GM18873 (cell line): ENCODE measurements around the gene HNRNPA2B1.
"Not testable (repeated sequence)": the region's sequence is repeated elsewhere in the genome, so short reads cannot be mapped to it uniquely, and the experiment has no call there.

Experiments
- ATAC-seq: cut with Tn5 transposase; IDR thresholded peaks from one replicate; pipeline ENCODE4 v1.9.1; 2021; ENCODE audit warnings: mild to moderate bottlenecking, moderate library complexity, moderate number of reproducible peaks; ENCODE audit not compliant: unreplicated experiment, low FRiP score

Gene HNRNPA2B1

DNA sequence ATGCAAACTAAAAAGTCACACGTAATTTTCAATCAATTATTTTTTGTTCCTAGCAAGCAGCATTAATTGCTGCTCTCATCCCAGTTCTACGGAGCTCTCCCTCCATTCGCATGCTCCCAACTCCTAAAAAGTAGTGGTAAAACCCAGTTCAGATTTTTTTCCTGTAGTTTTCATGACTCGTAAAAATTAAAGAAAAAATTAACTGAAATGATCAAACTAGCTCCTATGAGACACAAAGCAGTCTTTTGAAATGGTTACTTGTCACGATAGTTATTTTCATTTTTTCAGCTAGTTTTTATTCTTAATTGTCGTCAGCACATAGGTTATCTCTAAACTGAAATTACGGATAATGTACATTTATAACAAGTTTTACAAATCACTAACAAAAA lies 1.8 kb downstream of the HNRNPA2B1 start:
- no peak for ATAC-seq

DNA sequence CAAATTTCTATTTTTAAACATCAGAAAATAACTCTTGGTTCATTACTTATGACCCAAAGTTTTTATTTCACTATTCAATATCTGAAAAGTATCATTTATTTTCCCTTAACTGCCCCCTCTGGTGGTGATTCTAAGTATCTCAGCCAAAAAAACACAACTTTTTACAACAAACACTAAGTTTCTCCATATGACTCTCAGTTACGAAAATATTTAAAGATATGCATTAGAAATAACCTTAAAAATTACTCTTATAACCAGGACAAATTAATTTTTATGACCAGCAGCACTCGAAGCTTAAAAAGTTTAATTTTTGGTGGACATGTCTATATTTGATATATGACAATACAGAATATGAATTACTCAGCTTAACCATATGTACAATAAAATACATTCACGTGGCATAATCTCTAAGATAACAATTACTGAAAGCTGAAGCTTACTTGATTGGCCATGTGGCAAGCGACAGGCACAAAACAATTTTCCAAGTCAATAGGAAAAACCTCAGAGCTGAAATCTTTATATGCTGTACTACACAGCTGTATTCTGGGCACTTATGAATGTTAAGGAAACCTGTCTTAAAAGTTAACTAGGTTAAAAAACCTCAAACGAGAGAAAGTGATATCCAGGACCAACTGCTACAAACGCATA lies 2.3 kb downstream of the HNRNPA2B1 start:
- ATAC-seq: no peak

DNA sequence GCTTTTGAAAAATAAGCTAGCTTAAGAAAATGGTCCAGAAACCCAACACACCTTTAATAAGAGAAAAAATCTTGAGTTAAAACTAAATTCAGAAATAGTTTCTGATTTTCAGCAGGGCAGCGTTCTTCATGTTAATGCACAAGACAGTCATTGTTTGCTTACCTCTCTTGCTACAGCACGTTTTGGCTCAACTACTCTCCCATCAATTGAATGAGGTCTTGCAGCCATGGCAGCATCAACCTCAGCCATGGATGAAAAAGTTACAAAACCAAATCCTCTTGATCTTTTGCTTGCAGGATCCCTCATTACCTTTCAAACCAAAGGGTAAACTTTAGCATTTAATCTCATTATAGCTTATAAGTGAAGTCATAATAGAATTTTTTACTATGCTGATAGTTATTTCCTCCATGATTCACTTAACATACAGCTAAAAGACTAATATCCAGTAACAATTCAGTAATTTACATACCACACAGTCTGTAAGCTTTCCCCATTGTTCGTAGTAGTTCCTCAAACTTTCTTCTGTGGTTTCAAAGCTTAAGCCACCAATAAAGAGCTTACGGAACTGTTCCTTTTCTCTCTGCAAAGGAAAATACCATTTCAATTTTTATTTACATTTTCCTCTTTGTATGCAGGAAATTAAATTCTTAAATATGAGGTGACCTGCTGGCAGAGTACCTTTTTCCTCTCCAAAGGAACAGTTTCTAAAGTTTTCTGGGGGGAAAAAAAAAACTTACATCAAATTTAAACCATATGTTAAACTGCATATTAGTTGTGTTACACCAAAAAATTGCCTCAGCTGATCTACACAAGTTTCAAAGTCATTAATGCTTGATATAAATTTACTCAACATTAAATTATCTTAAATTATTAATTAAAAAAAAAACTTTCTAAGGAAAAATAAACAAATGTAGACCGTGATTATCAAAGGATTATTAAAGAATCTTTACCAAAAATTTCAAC lies 3.1 kb downstream of the HNRNPA2B1 start:
- no peak for ATAC-seq

GRCh38 chr7:26195867-26196657 lies 4.5 kb downstream of the HNRNPA2B1 start:
- ATAC-seq: no peak

- no peak for ATAC-seq
Observed at GRCh38 chr7:26195182-26195581, 5.4 kb downstream of the HNRNPA2B1 start.

- ATAC-seq: not testable (repeated sequence)
Observed at GRCh38 chr7:26194764-26195163, 5.8 kb downstream of the HNRNPA2B1 start.

DNA sequence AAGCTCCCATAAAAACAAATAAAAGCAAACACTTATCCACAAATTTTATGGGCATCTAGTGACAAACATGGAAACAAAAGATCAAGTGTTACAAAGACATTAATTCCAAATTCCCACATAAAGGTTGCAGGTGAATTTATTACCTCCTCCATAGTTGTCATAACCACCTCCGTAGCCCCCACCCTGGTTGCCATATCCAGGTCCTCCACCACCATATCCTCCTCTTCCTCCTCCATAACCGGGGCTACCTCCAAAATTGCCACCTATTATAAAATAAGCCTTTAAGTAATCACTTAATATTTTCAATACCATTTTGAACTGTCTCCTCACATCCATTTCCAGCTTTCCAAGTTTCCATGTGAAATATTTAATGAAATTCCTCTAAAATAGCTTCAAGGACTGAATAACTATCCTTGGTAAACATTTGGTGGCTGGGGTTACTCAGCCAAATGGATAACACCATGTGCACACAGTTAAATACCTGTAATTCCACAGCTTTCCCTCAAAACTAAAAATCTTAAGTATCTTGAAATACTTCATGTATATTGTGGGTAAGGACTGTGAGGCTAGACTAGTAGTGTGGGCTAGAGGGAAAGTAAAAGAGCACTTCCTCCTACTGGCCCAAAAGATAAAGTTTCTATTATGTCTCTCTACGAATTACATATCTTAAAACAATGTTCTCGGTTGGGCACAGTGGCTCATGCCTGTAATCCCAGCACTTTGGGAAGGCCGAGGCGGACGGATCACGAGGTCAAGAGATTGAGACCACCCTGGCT lies 6.9 kb downstream of the HNRNPA2B1 start:
- ATAC-seq: no peak

DNA sequence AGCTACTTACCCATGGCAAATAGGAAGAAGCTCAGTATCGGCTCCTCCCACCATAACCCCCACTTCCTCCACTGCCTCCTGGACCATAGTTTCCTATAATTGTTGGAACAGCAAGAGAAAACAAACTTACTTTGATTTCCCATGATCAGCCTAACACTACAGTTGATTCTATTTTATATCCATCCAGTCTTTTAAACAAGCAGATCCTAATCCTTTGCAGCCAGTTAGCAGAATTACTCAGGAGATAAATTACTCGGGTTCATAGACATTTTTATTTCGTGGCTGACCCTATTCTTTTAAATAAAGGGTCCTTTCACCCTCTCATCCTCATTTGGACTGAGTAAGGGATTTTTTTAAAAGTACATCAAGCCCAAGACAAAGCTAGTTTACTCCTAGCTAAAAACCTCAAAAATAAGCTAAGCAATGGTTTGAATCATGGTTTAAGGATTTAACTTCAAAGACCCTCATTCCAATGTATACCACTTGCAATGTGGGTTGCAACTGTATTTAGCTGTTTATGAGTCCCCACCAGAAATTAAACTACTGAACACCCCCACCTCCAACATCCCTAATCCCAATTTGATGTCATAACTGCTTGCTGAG lies 8.0 kb downstream of the HNRNPA2B1 start:
- no peak for ATAC-seq

DNA sequence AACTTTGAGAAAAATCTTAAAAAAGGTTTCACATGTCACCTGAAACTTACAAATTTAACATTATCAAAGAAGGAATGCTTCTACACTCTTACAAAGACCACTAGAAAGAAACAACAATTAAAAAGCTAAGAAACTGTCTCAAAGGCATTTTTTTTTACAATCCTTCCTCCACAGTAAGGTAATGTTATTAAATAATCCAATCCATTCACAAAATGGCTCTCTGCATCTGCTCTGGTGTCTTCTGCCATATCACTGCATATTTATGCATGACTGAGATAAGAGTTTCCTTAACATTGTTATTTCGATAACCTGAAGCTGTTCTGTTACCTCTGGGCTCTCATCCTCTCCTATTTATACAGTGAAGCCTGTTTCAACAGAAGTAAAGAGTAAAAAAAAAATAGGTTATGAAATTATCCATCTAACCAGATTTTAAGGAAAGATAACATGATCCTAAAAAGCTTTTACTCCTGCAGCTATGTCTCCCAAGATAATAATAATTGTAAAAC lies 8.5 kb downstream of the HNRNPA2B1 start:
- ATAC-seq: no peak

GRCh38 chr7:26191233-26191973 lies 9.1 kb downstream of the HNRNPA2B1 start:
- no peak for ATAC-seq

GRCh38 chr7:26190417-26190869 lies 10.1 kb downstream of the HNRNPA2B1 start:
- ATAC-seq: no peak

DNA sequence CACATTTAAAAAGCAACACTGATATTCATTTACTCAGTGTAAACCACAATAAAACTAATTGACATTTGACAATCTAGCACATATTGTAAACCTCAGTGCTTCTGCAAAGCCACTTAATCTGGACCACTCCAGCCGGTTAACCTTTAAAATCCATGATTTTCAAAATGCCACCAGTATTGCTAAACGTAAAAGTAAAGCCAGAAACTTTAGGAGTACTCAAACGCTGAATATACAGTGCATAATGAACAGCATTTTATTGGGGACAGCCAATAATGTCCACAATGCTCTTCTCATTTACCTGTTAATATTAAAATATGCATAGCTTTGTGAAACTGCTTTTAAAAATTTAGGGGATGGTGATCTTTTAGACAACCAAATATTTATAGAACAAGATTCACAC lies 10.8 kb downstream of the HNRNPA2B1 start:
- no peak for ATAC-seq

DNA sequence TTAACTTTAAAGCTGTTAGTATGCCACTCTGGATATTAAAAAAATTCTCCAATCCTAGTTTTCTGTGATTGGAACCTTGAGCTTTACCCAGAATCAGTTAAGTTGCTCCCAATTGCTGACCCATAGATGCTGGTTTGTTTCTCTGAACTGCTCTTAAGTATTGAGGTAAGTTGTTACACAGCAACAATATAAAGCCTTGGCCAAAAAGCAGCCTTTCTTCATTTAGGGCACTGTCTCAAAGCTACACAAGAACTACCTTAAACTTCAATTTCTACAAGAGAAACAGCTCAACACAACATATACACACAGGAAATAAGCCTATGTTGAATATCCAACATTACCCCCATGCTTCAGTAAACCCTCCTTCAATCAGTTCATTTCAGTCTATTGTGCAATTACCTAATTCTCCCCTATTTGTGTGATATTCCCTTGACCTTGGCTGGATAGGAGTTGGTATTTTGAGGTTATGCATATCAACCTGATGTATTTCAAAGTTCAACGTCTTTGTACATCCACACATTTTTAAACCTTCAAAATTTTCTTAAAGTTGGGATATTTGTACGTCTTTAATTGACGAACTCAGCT lies 11.5 kb downstream of the HNRNPA2B1 start:
- no peak for ATAC-seq

DNA sequence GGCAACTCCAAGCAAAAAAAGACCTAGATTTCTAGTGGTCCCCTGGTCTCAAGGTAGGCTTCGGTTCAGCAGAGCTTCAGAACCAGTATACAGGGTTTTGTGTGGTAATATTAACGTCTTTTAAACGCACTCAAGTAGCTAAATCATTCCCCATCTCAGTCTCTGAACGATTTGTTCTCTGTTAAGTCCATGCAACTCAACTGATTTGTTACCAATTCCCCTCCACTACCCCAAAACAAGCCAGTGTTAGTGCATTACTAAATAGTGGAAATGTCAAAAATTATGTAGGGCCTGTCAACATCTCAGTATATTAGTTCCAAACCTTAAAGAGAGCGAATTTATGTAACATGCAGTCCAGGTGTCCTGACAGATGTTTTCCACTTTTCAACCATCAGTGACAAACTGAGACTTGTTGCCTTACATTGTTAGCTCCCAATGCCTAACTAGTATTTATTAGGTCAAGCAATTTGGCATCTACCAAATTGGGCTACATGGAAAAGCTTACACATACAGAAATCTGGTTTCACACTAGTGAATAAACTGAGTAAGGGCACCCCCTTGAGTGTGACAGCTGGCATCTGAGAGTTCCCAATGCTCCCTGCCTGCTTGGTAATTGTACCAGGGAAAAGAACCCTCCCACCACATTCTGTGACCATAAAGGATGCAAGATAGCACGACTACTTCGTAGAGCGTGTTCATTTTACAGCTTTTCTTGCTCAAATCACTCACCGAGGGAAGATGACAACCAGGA lies 12.2 kb downstream of the HNRNPA2B1 start:
- no peak for ATAC-seq

- no peak for ATAC-seq
Observed at GRCh38 chr7:26187380-26188205, 13.0 kb downstream of the HNRNPA2B1 start.

GRCh38 chr7:26186364-26187311 lies 13.9 kb downstream of the HNRNPA2B1 start:
- no peak for ATAC-seq
